IgD-negative memory B cell (primary cell): ENCODE data around the gene SMOC2. TPM values are rescaled to one million over a fixed set of nuclear protein-coding genes. Genes with fewer than 3 reads are reported as not detected.
"Not testable (repeated sequence)": the region's sequence is repeated elsewhere in the genome, so short reads cannot be mapped to it uniquely, and the experiment has no call there.

Experiments
- H3K27ac Mint-ChIP-seq, 3 donors: one replicate each; pipeline ENCODE4 v1.8.0; 2020 to 2022; ENCODE audit warnings: mild to moderate bottlenecking in 3 of 3, mixed read lengths in 3 of 3, moderate library complexity in 1 of 3
- H3K27me3 Mint-ChIP-seq: one replicate; pipeline ENCODE4 v1.8.0; 2021; ENCODE audit warnings: mixed read lengths
- H3K36me3 Mint-ChIP-seq: one replicate; pipeline ENCODE4 v1.8.0; 2020; ENCODE audit warnings: mild to moderate bottlenecking, mixed read lengths
- H3K4me1 Mint-ChIP-seq, 3 donors: one replicate each; pipeline ENCODE4 v1.8.0; 2020 to 2022; ENCODE audit warnings: mixed read lengths in 3 of 3, mild to moderate bottlenecking in 1 of 3
- H3K4me3 Mint-ChIP-seq, 4 donors: one replicate each; pipeline ENCODE4 v1.8.0; 2020 to 2022; ENCODE audit warnings: mild to moderate bottlenecking in 4 of 4, mixed read lengths in 4 of 4, moderate library complexity in 3 of 4
- H3K9me3 Mint-ChIP-seq, 3 donors: one replicate each; pipeline ENCODE4 v1.8.0; 2020 to 2021; ENCODE audit warnings: mixed read lengths in 3 of 3, mild to moderate bottlenecking in 1 of 3
- polyA plus RNA-seq: library from polyadenylated mRNA; unstranded; fragments of 300-500 nt; fragmentation: Illumina TruSeq; gene quantifications from one replicate; pipeline ENCODE4 v1.2.3, GENCODE V29; 2021

The SMOC2 gene
- polyA plus RNA-seq, 1 donor from 2014 or later, result not detected

- no peaks in the 10 kb centered on the region for H3K4me1 Mint-ChIP-seq
- H3K36me3 Mint-ChIP-seq, result no peaks in the 10 kb centered on the region
- H3K27me3 Mint-ChIP-seq, result no peaks in the 10 kb centered on the region
- no peak overlapping the region for H3K27ac Mint-ChIP-seq
- no peak overlapping the region for H3K4me3 Mint-ChIP-seq
- H3K9me3 Mint-ChIP-seq, result peaks cover 0 to 2% (median under 1%) of the 10 kb centered on the region in 3 donors
Measured at GRCh38 chr6:168692193-168692914, 251.4 kb downstream of the SMOC2 start.

- not testable (repeated sequence) for H3K4me1 Mint-ChIP-seq, H3K27ac Mint-ChIP-seq, H3K36me3 Mint-ChIP-seq, H3K4me3 Mint-ChIP-seq, H3K27me3 Mint-ChIP-seq, H3K9me3 Mint-ChIP-seq
Measured at GRCh38 chr6:168692915-168693257, 251.9 kb downstream of the SMOC2 start.

- not testable (repeated sequence) for H3K4me3 Mint-ChIP-seq, H3K27me3 Mint-ChIP-seq, H3K27ac Mint-ChIP-seq, H3K9me3 Mint-ChIP-seq, H3K36me3 Mint-ChIP-seq, H3K4me1 Mint-ChIP-seq
Measured at GRCh38 chr6:168694797-168695196, 253.8 kb downstream of the SMOC2 start.

- Mint-ChIP-seq H3K4me1 (no peaks in the 10 kb centered on the region), H3K4me3 (no peak overlapping the region), H3K9me3 (peaks cover 0 to 3% (median 2%) of the 10 kb centered on the region in 3 donors), H3K36me3 (no peaks in the 10 kb centered on the region), H3K27me3 (no peaks in the 10 kb centered on the region), H3K27ac (no peak overlapping the region)
Measured at GRCh38 chr6:168695701-168696100, 254.7 kb downstream of the SMOC2 start.

GRCh38 chr6:168698923-168699322, 257.9 kb downstream of the SMOC2 start:
- no peaks in the 10 kb centered on the region for H3K4me1 Mint-ChIP-seq
- H3K9me3 Mint-ChIP-seq, result peaks cover 0 to 3% (median 0%) of the 10 kb centered on the region in 3 donors
- no peaks in the 10 kb centered on the region for H3K36me3 Mint-ChIP-seq
- peaks cover 2% of the 10 kb centered on the region for H3K27me3 Mint-ChIP-seq
- no peak overlapping the region for H3K27ac Mint-ChIP-seq
- H3K4me3 Mint-ChIP-seq, result no peak overlapping the region

DNA sequence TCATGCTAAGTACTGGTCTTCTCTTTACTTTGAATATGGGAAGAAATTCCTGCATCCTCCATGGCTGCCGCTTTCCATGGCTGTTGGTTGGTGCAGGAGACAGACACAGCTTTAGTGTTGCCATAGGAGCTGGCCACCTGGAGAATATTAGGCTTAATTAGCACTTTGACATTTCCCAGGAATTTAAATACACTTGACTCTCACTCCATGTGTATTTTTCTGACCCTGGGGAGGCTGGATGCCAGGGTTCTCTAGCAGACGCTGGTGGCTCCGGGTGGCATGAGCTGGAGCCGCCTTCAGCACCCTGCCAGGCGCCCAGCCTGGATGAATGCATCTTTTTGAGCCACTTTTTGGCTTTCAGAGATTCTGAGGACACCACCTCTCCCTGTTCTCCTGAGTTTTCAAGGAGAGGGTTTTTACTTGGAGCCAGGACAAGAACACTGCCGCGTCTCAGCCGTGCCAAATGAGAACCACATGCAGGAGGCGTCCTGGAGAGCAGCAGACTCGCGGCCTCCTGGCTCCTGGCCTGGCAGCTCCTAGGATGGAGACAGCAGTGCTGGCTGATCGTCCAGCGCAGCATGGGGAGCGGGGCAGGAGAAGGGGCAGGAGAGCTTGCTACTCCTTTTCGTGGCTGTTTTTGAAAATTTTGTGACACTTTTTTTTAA, 258.8 kb downstream of the SMOC2 start:
- H3K27ac Mint-ChIP-seq, result no peak overlapping the region

GRCh38 chr6:168700880-168701279, 259.9 kb downstream of the SMOC2 start:
- no peak overlapping the region for H3K27ac Mint-ChIP-seq
- peaks cover 2% of the 10 kb centered on the region for H3K27me3 Mint-ChIP-seq
- no peak overlapping the region for H3K4me3 Mint-ChIP-seq
- no peaks in the 10 kb centered on the region for H3K36me3 Mint-ChIP-seq
- peaks cover 0 to 3% (median 0%) of the 10 kb centered on the region in 3 donors for H3K9me3 Mint-ChIP-seq
- H3K4me1 Mint-ChIP-seq, result no peaks in the 10 kb centered on the region

More for the DNA sequence above, 258.8 kb downstream of the SMOC2 start:
- Mint-ChIP-seq H3K27me3 (peaks cover 2% of the 10 kb centered on the region), H3K4me3 (no peak overlapping the region), H3K9me3 (peaks cover 0 to 3% (median 0%) of the 10 kb centered on the region in 3 donors), H3K36me3 (no peaks in the 10 kb centered on the region), H3K4me1 (no peaks in the 10 kb centered on the region)

- Mint-ChIP-seq H3K9me3 (peaks cover 0 to 2% (median 0%) of the 10 kb centered on the region in 3 donors), H3K4me3 (no peak overlapping the region), H3K27ac (no peak overlapping the region), H3K36me3 (no peaks in the 10 kb centered on the region), H3K4me1 (no peaks in the 10 kb centered on the region), H3K27me3 (peaks cover 2% of the 10 kb centered on the region)
Measured at GRCh38 chr6:168703990-168704389, 263.0 kb downstream of the SMOC2 start.

GRCh38 chr6:168704678-168705077, 263.7 kb downstream of the SMOC2 start:
- Mint-ChIP-seq H3K36me3 (no peaks in the 10 kb centered on the region), H3K9me3 (peaks cover 0 to 2% (median 0%) of the 10 kb centered on the region in 3 donors), H3K27ac (no peak overlapping the region), H3K27me3 (peaks cover 2% of the 10 kb centered on the region), H3K4me3 (no peak overlapping the region), H3K4me1 (no peaks in the 10 kb centered on the region)

GRCh38 chr6:168705271-168705670, 264.3 kb downstream of the SMOC2 start:
- H3K4me1 Mint-ChIP-seq, H3K36me3 Mint-ChIP-seq, H3K27ac Mint-ChIP-seq, H3K9me3 Mint-ChIP-seq, H3K27me3 Mint-ChIP-seq, H3K4me3 Mint-ChIP-seq: not testable (repeated sequence)

- H3K9me3 Mint-ChIP-seq, result peaks cover 0 to 2% (median 0%) of the 10 kb centered on the region in 3 donors
- H3K27me3 Mint-ChIP-seq, result peaks cover 2% of the 10 kb centered on the region
- no peak overlapping the region for H3K4me3 Mint-ChIP-seq
- no peak overlapping the region for H3K27ac Mint-ChIP-seq
- H3K4me1 Mint-ChIP-seq, result no peaks in the 10 kb centered on the region
- no peaks in the 10 kb centered on the region for H3K36me3 Mint-ChIP-seq
Measured at GRCh38 chr6:168706471-168707177, 265.6 kb downstream of the SMOC2 start.

- H3K4me3 Mint-ChIP-seq, result no peak overlapping the region
- H3K36me3 Mint-ChIP-seq, result no peaks in the 10 kb centered on the region
- H3K4me1 Mint-ChIP-seq, result no peaks in the 10 kb centered on the region
- no peak overlapping the region for H3K27ac Mint-ChIP-seq
- H3K9me3 Mint-ChIP-seq, result peaks cover 0 to 2% (median 0%) of the 10 kb centered on the region in 3 donors
- no peaks in the 10 kb centered on the region for H3K27me3 Mint-ChIP-seq
Measured at GRCh38 chr6:168708526-168708925, 267.5 kb downstream of the SMOC2 start.

- Mint-ChIP-seq H3K27me3 (no peaks in the 10 kb centered on the region), H3K4me3 (no peak overlapping the region), H3K27ac (no peak overlapping the region), H3K9me3 (peaks cover 0 to 2% (median 0%) of the 10 kb centered on the region in 3 donors), H3K36me3 (no peaks in the 10 kb centered on the region), H3K4me1 (no peaks in the 10 kb centered on the region)
Measured at GRCh38 chr6:168708984-168709383, 268.0 kb downstream of the SMOC2 start.

DNA sequence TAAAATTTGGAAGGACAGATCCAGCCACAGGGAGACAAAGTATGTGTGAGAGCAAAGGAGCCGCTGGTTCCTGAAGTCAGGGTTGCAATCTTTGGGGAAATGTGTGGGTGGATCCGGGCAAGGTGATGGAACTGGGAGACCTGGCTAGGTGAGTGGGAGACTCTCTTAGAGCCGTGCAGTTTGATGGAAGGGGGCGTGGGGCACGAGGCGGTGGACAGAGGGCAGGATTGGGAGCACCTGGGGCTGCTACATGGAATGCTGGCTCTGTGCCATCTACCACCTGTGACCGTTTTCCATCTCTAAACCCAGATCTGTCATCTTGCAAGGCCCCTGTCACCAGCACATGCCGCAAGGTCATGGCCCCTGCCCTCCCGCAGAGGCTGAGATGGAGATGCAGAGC, 268.4 kb downstream of the SMOC2 start:
- no peak overlapping the region for H3K4me3 Mint-ChIP-seq
- H3K27ac Mint-ChIP-seq, result no peak overlapping the region
- peaks cover 0 to 2% (median 0%) of the 10 kb centered on the region in 3 donors for H3K9me3 Mint-ChIP-seq
- H3K36me3 Mint-ChIP-seq, result no peaks in the 10 kb centered on the region
- H3K4me1 Mint-ChIP-seq, result no peaks in the 10 kb centered on the region
- no peaks in the 10 kb centered on the region for H3K27me3 Mint-ChIP-seq

GRCh38 chr6:168709991-168710390, 269.0 kb downstream of the SMOC2 start:
- no peak overlapping the region for H3K4me3 Mint-ChIP-seq
- no peak overlapping the region for H3K27ac Mint-ChIP-seq
- no peaks in the 10 kb centered on the region for H3K27me3 Mint-ChIP-seq
- H3K4me1 Mint-ChIP-seq, result no peaks in the 10 kb centered on the region
- H3K9me3 Mint-ChIP-seq, result peaks cover 0 to 2% (median 0%) of the 10 kb centered on the region in 3 donors
- no peaks in the 10 kb centered on the region for H3K36me3 Mint-ChIP-seq
